ENCODE data around the gene TMUB2. TPM values are rescaled to one million over a fixed set of nuclear protein-coding genes. Genes with fewer than 3 reads are reported as not detected.
"Not testable (repeated sequence)": the region's sequence is repeated elsewhere in the genome, so short reads cannot be mapped to it uniquely, and the experiment has no call there.

The TMUB2 gene
- 10 to 100 TPM; 10.4 to 24.6 (median 14.8) TPM for total RNA-seq
- polyA plus RNA-seq, result 10 to 100 TPM; 42.2 to 50.9 TPM

- peaks cover 0 to 24% (median 7%) of the 10 kb centered on the region in 3 donors for H3K4me1 ChIP-seq
- TF ChIP-seq CTCF (IDR thresholded peaks at IDR 0.05), result no peak
- intact Hi-C loops (cut with DNase I), result no loop called here
These were observed at the start of gene TMUB2 for GRCh38 chr17:44186307-44187130. TMUB2 (plus strand) TSS chr17:44186972; CDS start chr17:44187709, 737 bp downstream.

GRCh38 chr17:44137891-44138709, 48.7 kb upstream of the TMUB2 start:
- intact Hi-C loops (cut with DNase I), result no loop called here
- FAIRE-seq (no peak), DNase-seq (peak in 5 of 6 donors; percentile 62 to 83 (median 75)), ATAC-seq (peak; percentile 75 to 87 (median 80))
- peak overlapping the region in 1 of 4 donors; percentile 57 for H3K27ac ChIP-seq
- H3K4me1 ChIP-seq, result peaks cover 0 to 7% (median 0%) of the 10 kb centered on the region in 3 donors
- no peaks in the 10 kb centered on the region for H3K9me3 ChIP-seq
- no peak overlapping the region for H3K4me3 ChIP-seq
- no peak for TF ChIP-seq CTCF (IDR thresholded peaks at IDR 0.05)
- H3K27me3 ChIP-seq, result no peaks in the 10 kb centered on the region
- 8 to 11% methylated on average over 20 of the region's 20 CpGs for WGBS, 2 donors
- H3K36me3 ChIP-seq, result no peaks in the 10 kb centered on the region

More at GRCh38 chr17:44186307-44187130, at the start of gene TMUB2:
- FAIRE-seq, result peak; percentile 98
- peak within 1 kb of the TSS; percentile 65 to 78 (median 70) for H3K4me3 ChIP-seq
- H3K27ac ChIP-seq, result peak within 1 kb of the TSS; percentile 92 to 99 (median 94)
- ATAC-seq, result peak; percentile 90 to 98 (median 94)
- peak; percentile 99 to 100 (median 99) for DNase-seq
- no peaks in the 10 kb centered on the region for H3K9me3 ChIP-seq
- 0% methylated on average over 46 to 50 of the region's 50 CpGs for WGBS, 2 donors
- no peaks in the 10 kb centered on the region for H3K36me3 ChIP-seq
- no peaks in the 10 kb centered on the region for H3K27me3 ChIP-seq

GRCh38 chr17:44143921-44144320, 42.9 kb upstream of the TMUB2 start:
- DNase-seq; FAIRE-seq; ATAC-seq; H3K9me3 ChIP-seq; H3K4me1 ChIP-seq; H3K36me3 ChIP-seq; H3K4me3 ChIP-seq; H3K27me3 ChIP-seq; intact Hi-C loops (cut with DNase I); H3K27ac ChIP-seq: not testable (repeated sequence)
- 84 to 95% methylated on average over 8 of the region's 8 CpGs for WGBS, 2 donors

GRCh38 chr17:44144966-44145739, 41.6 kb upstream of the TMUB2 start:
- FAIRE-seq (no peak), DNase-seq (no peak), ATAC-seq (no peak)
- 87 to 89% methylated on average over 7 of the region's 7 CpGs for WGBS, 2 donors
- no peak overlapping the region for H3K27ac ChIP-seq
- H3K36me3 ChIP-seq, result no peaks in the 10 kb centered on the region
- no peak overlapping the region for H3K4me3 ChIP-seq
- no peak for TF ChIP-seq CTCF (IDR thresholded peaks at IDR 0.05)
- no peaks in the 10 kb centered on the region for H3K27me3 ChIP-seq
- no peaks in the 10 kb centered on the region for H3K9me3 ChIP-seq
- H3K4me1 ChIP-seq, result peaks cover 0 to 4% (median 0%) of the 10 kb centered on the region in 3 donors
- intact Hi-C loops (cut with DNase I), result no loop called here
